NCI-H69 (cell line): ENCODE measurements around the gene PDXP.

Experiments used
- DNase-seq: peaks from one replicate; lab custom pipeline; 2025; lab: John Stamatoyannopoulos, UW

Gene PDXP

DNA sequence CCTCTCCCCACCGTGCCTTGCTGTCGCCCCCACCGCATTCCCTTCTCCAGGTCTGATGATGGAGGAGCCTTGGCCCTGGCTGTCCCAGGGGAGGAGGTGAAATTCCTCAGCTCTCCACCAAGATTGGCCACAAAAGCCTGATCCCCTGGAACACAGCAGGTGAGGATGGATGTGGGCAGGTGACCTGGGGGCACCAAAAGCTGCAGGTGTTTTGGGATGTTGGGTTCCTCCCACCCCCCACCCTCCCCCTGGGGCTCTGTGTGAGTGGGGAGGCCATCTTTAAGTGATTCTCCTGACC, 39.0 kb downstream of the PDXP start:
- DNase-seq, result no peak

DNA sequence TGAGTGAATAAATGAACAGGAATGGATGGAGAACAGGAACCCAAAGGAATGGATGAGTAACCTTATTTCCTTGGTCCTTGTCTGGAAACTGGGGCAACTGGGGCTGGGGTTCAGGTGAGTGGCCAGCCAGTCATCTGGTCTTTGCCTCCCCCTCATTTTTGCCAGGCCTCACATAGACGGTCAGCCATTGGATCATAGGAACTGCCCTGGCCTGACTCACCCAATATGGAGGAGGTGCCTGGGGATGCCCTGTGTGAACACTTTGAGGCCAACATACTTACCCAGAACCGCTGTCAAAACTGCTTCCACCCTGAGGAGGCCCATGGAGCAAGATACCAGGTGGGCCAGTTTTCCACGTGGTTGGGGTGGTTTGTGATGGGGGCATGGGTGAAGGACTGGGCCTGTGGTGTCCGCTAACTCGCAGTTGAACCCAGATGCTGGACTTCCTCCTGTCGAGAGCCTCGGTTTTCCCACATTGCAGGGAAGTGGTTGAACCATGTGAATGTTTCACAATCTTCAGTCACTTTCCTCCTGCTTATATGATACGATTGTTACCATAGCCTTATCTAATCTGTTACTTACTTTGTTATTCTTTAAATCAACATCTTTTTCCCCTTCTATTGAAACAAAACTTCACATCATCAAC, 42.7 kb downstream of the PDXP start:
- no peak for DNase-seq

DNA sequence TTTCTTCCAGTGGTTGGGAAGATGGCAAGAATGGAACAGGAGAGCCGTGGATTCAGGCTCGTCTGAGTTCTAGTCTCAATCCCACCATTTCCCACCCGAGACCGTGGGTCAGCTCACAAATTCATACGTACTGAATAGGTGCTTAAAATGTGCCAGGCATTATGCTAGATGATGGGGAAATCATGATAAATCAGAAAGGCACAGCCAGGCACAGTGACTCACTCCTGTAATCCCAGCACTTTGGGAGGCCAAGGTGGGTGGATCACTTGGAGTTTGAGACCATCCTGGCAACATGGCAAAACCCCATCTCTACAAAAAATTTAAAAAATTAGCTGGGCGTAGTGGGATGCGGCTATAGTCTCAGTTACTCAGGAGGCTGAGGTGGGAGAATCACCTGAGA, 45.4 kb downstream of the PDXP start:
- DNase-seq, result no peak

DNA sequence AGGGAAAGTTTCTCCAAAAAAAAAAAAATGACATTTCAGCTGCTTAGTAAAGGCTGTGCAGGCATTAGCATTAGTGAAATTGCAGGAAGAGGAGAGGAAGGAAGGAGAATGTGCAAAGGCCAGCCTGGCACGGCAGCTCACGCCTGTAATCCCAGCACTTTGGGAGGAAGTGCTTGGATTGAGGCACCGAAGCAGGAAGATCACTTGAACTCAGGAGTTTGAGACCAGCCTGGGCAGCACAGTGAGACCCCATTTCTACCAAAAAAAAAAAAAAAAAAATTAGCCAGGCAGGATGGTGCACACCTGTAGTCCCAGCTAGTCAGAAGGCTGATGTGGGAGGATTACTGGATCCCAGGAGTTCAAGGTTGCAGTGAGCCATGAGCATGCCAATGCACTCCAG, 46.1 kb downstream of the PDXP start:
- no peak for DNase-seq

DNA sequence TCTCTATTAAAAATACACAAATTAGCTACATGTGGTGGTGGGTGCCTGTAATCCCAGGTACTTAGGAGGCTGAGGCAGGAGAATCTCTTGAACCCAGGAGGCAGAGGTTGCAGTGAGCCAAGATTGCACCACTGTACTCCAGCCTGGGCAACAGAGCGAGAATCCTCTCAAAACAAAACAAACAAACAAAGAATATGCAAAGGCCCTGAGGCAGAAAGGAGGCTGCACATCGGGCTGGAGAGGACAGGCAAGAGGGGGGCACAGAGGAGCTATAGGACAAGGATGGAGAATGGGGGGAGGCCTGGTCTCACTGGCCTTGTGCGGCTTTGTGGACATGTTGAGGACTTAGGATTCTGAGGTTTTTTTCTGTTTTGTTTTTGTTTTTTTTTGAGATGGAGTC, 46.7 kb downstream of the PDXP start:
- DNase-seq, result no peak

DNA sequence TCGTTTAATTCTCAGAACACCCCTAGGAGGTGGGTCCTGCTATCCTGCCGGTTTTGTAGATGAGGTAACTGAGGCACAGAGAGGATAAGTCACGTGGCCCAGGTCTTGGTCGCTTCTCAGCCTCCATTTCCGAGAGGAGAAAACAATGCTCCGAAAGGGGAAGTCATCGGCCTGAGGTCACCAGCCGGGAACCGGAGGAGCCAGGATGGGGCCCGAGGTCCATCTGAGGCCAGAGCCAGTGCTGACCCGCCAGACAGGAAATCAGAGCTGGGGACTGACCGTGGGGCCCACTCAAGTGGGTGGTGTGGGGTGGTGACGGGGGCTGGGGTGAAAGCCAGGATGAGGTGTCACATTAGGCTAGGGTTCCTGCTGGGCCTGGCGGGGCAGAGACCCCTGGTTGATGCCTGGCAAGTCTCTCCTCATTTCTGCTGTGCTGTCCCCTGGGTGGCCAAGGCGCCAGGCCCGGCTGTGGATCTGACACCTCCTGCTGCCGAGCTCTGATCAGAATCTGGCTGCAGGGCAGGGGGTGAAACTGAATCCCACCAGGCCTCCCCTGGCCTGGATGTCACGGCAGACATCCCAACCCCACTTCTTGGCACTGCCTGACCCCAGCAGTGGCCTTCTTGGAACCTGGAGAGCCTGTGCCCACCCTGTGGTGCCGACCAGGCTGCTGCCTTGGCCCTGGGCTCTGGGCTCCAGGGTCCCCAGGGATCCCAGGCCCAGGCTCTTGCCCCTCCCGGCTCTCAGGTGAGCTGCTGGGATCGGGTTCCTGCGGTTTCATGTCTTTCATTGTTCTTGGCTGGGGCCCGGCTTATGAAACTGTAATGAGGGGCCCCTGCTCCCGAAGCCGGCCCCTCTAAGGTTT, 50.3 kb downstream of the PDXP start:
- no peak for DNase-seq

DNA sequence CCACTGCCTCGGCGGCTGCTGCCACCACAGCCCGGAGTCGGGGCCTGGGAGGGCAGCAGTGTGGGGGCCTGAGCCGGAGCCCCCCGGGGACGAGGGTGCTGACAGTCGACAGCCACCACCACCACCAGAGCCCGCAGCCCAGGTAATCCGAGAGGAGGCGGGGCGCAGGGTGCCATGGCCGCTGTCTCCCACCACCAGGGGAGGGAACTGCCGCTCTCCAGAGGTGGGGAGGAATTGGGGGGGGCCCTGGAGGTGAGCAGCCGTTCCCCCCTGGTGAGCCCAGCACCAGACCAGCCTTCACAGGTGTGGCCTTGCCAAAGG, 50.9 kb downstream of the PDXP start:
- no peak for DNase-seq

DNA sequence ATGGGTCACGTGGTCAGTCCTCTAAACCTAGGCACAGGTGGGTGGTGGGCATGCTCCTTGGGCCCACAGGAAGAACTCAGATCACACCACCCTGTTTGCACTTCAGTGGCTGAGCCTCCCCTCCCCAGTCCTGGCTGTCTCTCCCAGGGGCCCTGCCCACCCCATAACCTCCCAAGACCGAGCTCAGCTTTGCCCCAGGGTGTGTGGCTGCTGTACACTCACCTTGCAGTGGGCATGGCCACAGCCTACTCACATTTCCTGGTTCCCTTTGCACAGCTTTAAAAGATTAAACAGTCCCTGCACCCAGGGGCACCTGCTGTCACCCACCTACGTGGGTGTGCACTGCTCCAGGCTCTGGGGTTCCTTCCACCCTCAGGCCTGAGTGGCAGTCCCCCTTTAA, 52.2 kb downstream of the PDXP start:
- DNase-seq, result no peak

DNA sequence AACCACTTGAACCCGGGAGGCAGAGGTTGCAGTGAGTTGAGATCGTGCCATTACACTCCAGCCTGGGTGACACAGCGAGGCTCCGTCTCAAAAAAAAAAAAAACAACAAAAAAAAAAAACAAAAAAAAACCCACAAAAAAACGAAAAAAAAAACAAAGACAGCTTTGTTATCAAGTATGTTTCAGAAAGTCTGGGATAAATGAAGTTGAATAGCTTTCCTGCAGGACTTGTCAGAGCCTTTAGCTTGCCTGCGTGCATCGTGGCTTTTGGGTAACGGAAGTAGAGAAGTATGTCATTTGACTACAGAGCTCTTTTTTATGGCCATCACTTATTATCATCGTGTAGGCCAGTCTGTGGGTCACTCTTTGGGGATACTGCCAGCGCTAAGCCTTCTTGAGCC, 53.0 kb downstream of the PDXP start:
- DNase-seq, result no peak

DNA sequence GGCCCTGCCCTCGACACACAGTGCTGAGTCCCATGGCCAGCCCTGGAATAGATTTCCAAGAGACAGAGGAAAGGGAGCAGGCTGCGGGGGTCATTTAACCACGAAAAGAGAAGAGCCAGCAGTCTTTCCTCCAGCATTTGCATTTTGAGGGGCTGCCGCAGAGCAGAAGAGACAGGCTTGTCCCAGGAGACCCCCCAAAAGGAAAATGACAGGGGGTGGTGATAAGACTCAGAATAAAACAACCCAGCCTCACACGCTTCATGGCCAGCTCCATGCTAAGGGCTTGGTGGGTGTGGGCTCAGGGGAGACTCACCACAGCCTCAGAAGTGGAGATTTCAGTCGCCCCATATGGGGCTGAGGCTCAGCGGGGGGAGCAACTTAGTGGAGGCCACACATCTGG, 55.2 kb downstream of the PDXP start:
- DNase-seq, result no peak

DNA sequence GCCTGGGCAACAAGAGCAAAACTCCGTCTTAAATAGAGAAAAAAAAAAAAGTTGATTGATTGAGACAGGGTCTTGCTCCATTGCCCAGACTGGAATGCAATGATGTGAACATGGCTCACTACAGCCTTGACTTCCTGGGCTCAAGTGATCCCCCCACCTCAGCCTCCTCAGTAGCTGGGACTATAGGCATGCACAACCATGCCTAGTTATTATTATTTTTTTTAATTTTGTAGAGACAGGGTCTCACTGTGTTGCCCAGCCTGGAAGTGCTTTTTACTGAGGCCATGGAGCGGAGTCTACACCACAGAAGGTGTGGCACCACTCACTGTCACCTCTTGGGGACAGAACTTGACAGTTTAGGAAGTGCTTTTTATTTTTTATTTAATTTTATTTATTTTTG, 56.1 kb downstream of the PDXP start:
- no peak for DNase-seq

DNA sequence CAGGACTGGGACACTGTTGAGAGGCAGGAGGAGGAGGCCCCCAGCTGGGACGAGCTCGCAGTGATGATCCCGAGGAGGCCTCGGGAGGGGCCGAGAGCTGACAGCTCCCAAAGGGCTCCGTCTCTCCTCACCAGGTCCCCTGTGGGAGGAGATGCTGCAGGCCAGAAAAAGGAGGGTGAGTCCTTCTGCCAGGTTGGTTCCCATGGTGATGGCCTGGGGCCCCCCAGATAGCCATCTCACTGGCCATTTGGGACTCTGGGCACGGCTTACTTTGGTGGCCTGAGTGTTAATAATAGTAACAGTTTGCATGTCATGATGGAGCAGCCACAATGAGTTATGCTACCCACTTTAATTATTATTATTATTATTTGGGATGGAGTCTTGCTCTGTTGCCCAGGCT, 57.2 kb downstream of the PDXP start:
- DNase-seq, result no peak
